SK-N-SH (cell line): ENCODE measurements around the gene NKAP. TPM values are rescaled to one million over a fixed set of nuclear protein-coding genes. Genes with fewer than 3 reads are reported as not detected.

Experiments used
- CTCF ChIA-PET: fragments of 300-600, 350-600 bp; formaldehyde crosslinking; extraction: SDS; loops from one replicate; lab custom pipeline; 2021; lab: Yijun Ruan, JAX
- POLR2A ChIA-PET: fragments of 350-600 bp; sonication (Branson Sonifier 250); formaldehyde crosslinking; extraction: SDS; loops from one replicate; lab custom pipeline; 2020; ENCODE audit warnings: antibody characterized with exemption, inconsistent platforms; lab: Yijun Ruan, JAX
- DNase-seq: peaks from one replicate; pipeline ENCODE4 v3.0.0; 2012
- H2AFZ ChIP-seq: fragments of 200-600 bp; sonication (generic); 2 replicates; pipeline ENCODE4 v1.8.1; 2016; ENCODE audit warnings: antibody characterized with exemption, mild to moderate bottlenecking, low read depth
- H3F3A ChIP-seq: fragments of 200-600 bp; sonication (generic); replicated peaks from 2 replicates; pipeline ENCODE3; 2016; ENCODE audit warnings: antibody characterized with exemption, mild to moderate bottlenecking; ENCODE audit not compliant: insufficient read depth
- H3K27ac ChIP-seq, 2 experiments: fragments of 200-500 bp in 1 of 2; fragments of 200-600 bp in 1 of 2; sonication (Bioruptor generic) in 1 of 2; sonication (generic), shearing (Covaris generic) in 1 of 2; 2 replicates each; pipeline versions ENCODE4 v1.5.1 to v1.6.1; 2014 to 2016; ENCODE audit warnings: low read depth in 2 of 2, inconsistent platforms in 1 of 2, low read length in 1 of 2, mild to moderate bottlenecking in 1 of 2, mixed read lengths in 1 of 2
- H3K27me3 ChIP-seq: fragments of 200-600 bp; sonication (generic), shearing (Covaris generic); 2 replicates; pipeline ENCODE4 v1.6.1; 2016; ENCODE audit warnings: mixed run types; ENCODE audit not compliant: insufficient read depth
- H3K36me3 ChIP-seq, 2 experiments: fragments of 200-500 bp in 1 of 2; fragments of 200-600 bp in 1 of 2; sonication (Bioruptor generic) in 1 of 2; sonication (generic) in 1 of 2; replicated peaks in 1 of 2; 2 replicates each; pipeline versions ENCODE3 to v1.5.1; 2014 to 2016; ENCODE audit warnings: low read length in 1 of 2, mild to moderate bottlenecking in 1 of 2; ENCODE audit not compliant: insufficient read depth in 2 of 2, control insufficient read depth in 1 of 2
- H3K4me1 ChIP-seq, 2 experiments: fragments of 200-500 bp in 1 of 2; fragments of 200-600 bp in 1 of 2; sonication (Bioruptor generic) in 1 of 2; sonication (generic), shearing (Covaris generic) in 1 of 2; 2 replicates each; pipeline versions ENCODE4 v1.5.1 to v1.6.1; 2014 to 2016; ENCODE audit warnings: low read depth in 1 of 2, low read length in 1 of 2, mixed run types in 1 of 2; ENCODE audit not compliant: insufficient read depth in 2 of 2, control insufficient read depth in 1 of 2
- H3K4me2 ChIP-seq: fragments of 200-600 bp; sonication (generic), shearing (Covaris generic); 2 replicates; pipeline ENCODE4 v1.6.1; 2017; ENCODE audit warnings: mixed run types
- H3K4me3 ChIP-seq, 2 experiments: fragments of 200-500 bp in 1 of 2; fragments of 200-600 bp in 1 of 2; sonication (Bioruptor generic) in 1 of 2; sonication (generic), shearing (Covaris generic) in 1 of 2; 2 replicates each; pipeline versions ENCODE4 v1.5.1 to v1.8.1; 2014 to 2016; ENCODE audit warnings: low read depth in 2 of 2, inconsistent platforms in 1 of 2, low read length in 1 of 2, mild to moderate bottlenecking in 1 of 2, mixed read lengths in 1 of 2, moderate library complexity in 1 of 2
- H3K79me2 ChIP-seq: fragments of 200-600 bp; sonication (generic); 2 replicates; pipeline ENCODE4 v1.8.1; 2017; ENCODE audit warnings: mild to moderate bottlenecking; ENCODE audit not compliant: insufficient read depth
- H3K9ac ChIP-seq: fragments of 200-600 bp; sonication (generic); 2 replicates; pipeline ENCODE4 v1.6.1; 2017; ENCODE audit warnings: mixed run types
- H3K9me2 ChIP-seq: fragments of 200-600 bp; sonication (generic); 2 replicates; pipeline ENCODE4 v1.6.1; 2017; ENCODE audit warnings: mixed run types
- H3K9me3 ChIP-seq: fragments of 200-600 bp; sonication (generic); 2 replicates; pipeline ENCODE4 v1.6.1; 2017; ENCODE audit warnings: mixed run types, mild to moderate bottlenecking, moderate library complexity
- H4K20me1 ChIP-seq: fragments of 200-600 bp; sonication (generic); 2 replicates; pipeline ENCODE4 v1.6.1; 2017; ENCODE audit warnings: mild to moderate bottlenecking, mixed run types; ENCODE audit not compliant: insufficient read depth
- ELF1 ChIP-seq: IDR thresholded peaks from 2 replicates; pipeline ENCODE4 v1.4.0; 2012
- EP300 ChIP-seq, 2 experiments: IDR thresholded peaks; 2 replicates each; pipeline versions ENCODE4 v1.4.0 to v1.6.1; 2012; ENCODE audit warnings: borderline replicate concordance in 1 of 2, low read depth in 1 of 2, low read length in 1 of 2
- EZH2phosphoT487 ChIP-seq: fragments of 200-600 bp; sonication (generic); IDR thresholded peaks from 2 replicates; pipeline ENCODE4 v1.6.1; 2017; ENCODE audit warnings: low read depth, mixed run types, mild to moderate bottlenecking, antibody characterized with exemption, moderate library complexity, borderline replicate concordance
- FOSL2 ChIP-seq: IDR thresholded peaks from 2 replicates; pipeline ENCODE4 v1.4.0; 2012; ENCODE audit warnings: low read depth, mild to moderate bottlenecking, moderate library complexity, borderline replicate concordance
- GABPA ChIP-seq: IDR thresholded peaks from 2 replicates; pipeline ENCODE4 v1.4.0; 2012; ENCODE audit warnings: low read depth, mild to moderate bottlenecking
- GATA2 ChIP-seq: sonication (generic); formaldehyde crosslinking; IDR thresholded peaks from 2 replicates; pipeline ENCODE4 v1.5.0; 2020; ENCODE audit warnings: mild to moderate bottlenecking, missing genetic modification reagents
- JUND ChIP-seq: IDR thresholded peaks from 2 replicates; pipeline ENCODE4 v1.4.0; 2012
- NFIC ChIP-seq: IDR thresholded peaks from 2 replicates; pipeline ENCODE4 v1.4.0; 2012; ENCODE audit warnings: borderline replicate concordance
- NRF1 ChIP-seq: IDR thresholded peaks from 2 replicates; pipeline ENCODE4 v1.6.1; 2012; ENCODE audit warnings: low read depth, mild to moderate bottlenecking, low read length
- RAD21 ChIP-seq: IDR thresholded peaks from 2 replicates; pipeline ENCODE4 v1.6.1; 2012; ENCODE audit warnings: mild to moderate bottlenecking, low read length
- RCOR1 ChIP-seq: fragments of 150-350 bp; IDR thresholded peaks from 2 replicates; pipeline ENCODE4 v1.6.1; 2017; ENCODE audit warnings: antibody characterized with exemption, low read length
- RFX5 ChIP-seq: IDR thresholded peaks from 2 replicates; pipeline ENCODE4 v1.6.1; 2012; ENCODE audit warnings: mild to moderate bottlenecking, improper control_type of control experiment, low read length
- RXRA ChIP-seq: IDR thresholded peaks from 2 replicates; pipeline ENCODE4 v1.4.0; 2012; ENCODE audit warnings: low read depth, mild to moderate bottlenecking, borderline replicate concordance
- SMC3 ChIP-seq: IDR thresholded peaks from 2 replicates; pipeline ENCODE4 v1.6.1; 2012; ENCODE audit warnings: low read depth, low read length, improper control_type of control experiment
- TAF1 ChIP-seq: IDR thresholded peaks from 2 replicates; pipeline ENCODE4 v1.6.1; 2012; ENCODE audit warnings: low read depth, mild to moderate bottlenecking, low read length, moderate library complexity, borderline replicate concordance
- TCF12 ChIP-seq: IDR thresholded peaks from 2 replicates; pipeline ENCODE4 v1.4.0; 2012
- TEAD4 ChIP-seq: IDR thresholded peaks from 2 replicates; pipeline ENCODE4 v1.4.0; 2012; ENCODE audit warnings: mild to moderate bottlenecking, borderline replicate concordance; ENCODE audit not compliant: insufficient read depth
- WGBS: methylation state at CpG from one replicate; pipeline ENCODE4 v1.1.6; 2017; ENCODE audit warnings: low lambda C conversion rate; 5-methylcytosine and 5-hydroxymethylcytosine counted together
- polyA plus RNA-seq, 3 experiments: library from polyadenylated mRNA; depleted of rRNA; stranded (reverse); fragments of >200 nt; gene quantifications; 2 replicates each; pipeline ENCODE4 v1.2.3, GENCODE V29; 2012
- TF ChIP-seq, protein P1 (sequence below): IDR thresholded peaks from 2 replicates; pipeline ENCODE4; 2012
- TF ChIP-seq, protein P2 (sequence below): IDR thresholded peaks from 2 replicates; pipeline ENCODE4 v1.4.0; 2012; ENCODE audit warnings: low read depth, borderline replicate concordance

The NKAP gene
- polyA plus RNA-seq, 1 of the 3 experiments (the other 2 are of a cell fraction): 4.2 TPM

DNA sequence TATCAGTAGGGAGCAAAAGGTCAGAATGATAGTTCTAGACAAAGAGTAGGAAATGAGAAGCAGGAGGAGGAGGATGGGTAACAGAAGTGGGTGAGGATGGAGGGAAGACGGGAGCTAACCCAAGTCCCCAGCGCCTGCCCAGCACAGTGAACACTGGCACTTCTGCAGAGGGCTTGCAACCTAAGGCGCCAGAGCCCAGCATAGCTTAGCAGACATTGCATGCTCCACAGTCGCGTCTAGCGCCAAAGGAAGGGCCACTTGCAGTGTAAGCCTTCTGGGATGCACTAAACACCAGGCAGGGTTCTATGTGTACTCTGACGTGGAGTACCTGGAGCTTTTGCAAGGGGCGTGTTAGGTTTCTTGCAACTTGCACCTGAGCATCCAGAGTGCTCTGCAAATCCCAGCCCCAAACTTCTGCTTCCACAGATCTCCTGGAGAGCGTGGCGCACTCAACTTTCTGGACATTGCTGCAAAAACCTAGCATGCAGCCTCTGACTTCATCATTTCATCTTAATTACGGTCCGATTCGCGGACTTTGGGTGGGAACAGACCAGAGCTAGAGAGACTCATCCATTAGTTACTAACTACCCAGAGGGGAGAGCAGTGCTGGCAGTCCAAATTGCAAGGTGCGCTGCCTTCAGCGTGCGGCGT is 46.5 kb upstream of the NKAP start:
- H3K4me2 ChIP-seq: no peak overlapping the region
- H3K27ac ChIP-seq: no peak overlapping the region
- H3K9me3 ChIP-seq: no peaks in the 10 kb centered on the region
- H3F3A ChIP-seq: no peaks in the 10 kb centered on the region
- H4K20me1 ChIP-seq: no peaks in the 10 kb centered on the region
- no peak overlapping the region for H3K9ac ChIP-seq
- ChIA-PET CTCF (interaction anchor here (0.6 to 4.4 kb wide), 2 partner anchors 9 to 15 kb away, joined by 3 to 29 read pairs; no protein-coding TSS in a partner anchor), POLR2A (no interaction called here)
- H3K4me1 ChIP-seq: no peaks in the 10 kb centered on the region; a peak in 1 of 4 replicates
- no peaks in the 10 kb centered on the region for H3K79me2 ChIP-seq
- DNase-seq: no peak
- H2AFZ ChIP-seq: no peak overlapping the region
- H3K36me3 ChIP-seq: no peaks in the 10 kb centered on the region
- no peak overlapping the region for H3K4me3 ChIP-seq
- WGBS: 7% methylated on average over 11 of the region's 18 CpGs
- peaks cover 76% of the 10 kb centered on the region for H3K27me3 ChIP-seq
- H3K9me2 ChIP-seq: no peaks in the 10 kb centered on the region
- TF ChIP-seq EZH2phosphoT487: no peak
- no peak for TF ChIP-seq RXRA
- TF ChIP-seq TCF12: no peak
- no peak for TF ChIP-seq RAD21
- TF ChIP-seq FOSL2: no peak

DNA sequence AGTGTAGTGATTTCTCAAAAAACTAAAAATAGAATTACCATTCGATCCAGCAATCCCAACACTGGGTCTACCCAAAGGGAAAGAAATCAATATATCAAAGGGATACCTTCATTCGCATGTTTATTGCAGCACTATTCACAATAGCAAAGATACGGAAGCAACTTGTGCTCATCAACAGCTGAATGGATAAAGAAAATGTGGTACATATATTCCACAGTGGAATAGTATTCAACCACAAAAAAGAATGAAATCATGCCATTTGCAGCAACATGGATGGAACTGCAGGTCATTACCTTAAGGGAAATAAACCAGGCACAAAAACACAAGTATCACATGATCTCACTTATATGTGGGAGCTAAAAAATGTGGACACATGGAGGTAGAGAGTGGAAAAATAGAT is 42.7 kb upstream of the NKAP start:
- Histone ChIP-seq H3K9me3 (no peaks in the 10 kb centered on the region), H3K4me3 (no peak overlapping the region), H3K79me2 (no peaks in the 10 kb centered on the region), H3K9ac (no peak overlapping the region), H3K4me1 (no peaks in the 10 kb centered on the region; a peak in 1 of 4 replicates), H3K4me2 (no peak overlapping the region), H3K27ac (no peak overlapping the region), H3K9me2 (no peaks in the 10 kb centered on the region), H3F3A (no peaks in the 10 kb centered on the region), H3K36me3 (no peaks in the 10 kb centered on the region), H3K27me3 (peaks cover 48% of the 10 kb centered on the region), H2AFZ (no peak overlapping the region), H4K20me1 (no peaks in the 10 kb centered on the region)
- TF ChIP-seq RXRA (no peak), RAD21 (no peak), TAF1 (no peak), RCOR1 (no peak), TEAD4 (no peak), GATA2 (CRISPR knock-in tag) (no peak), GABPA (no peak), JUND (no peak), NFIC (no peak), EP300 (IDR thresholded peaks at IDR 0.05; ENCODE audit: borderline replicate concordance in 1 of 2, low read depth in 1 of 2, low read length in 1 of 2) (no peak), RFX5 (no peak), NRF1 (no peak), SMC3 (no peak), ELF1 (no peak)
- TF ChIP-seq, protein P1, sequence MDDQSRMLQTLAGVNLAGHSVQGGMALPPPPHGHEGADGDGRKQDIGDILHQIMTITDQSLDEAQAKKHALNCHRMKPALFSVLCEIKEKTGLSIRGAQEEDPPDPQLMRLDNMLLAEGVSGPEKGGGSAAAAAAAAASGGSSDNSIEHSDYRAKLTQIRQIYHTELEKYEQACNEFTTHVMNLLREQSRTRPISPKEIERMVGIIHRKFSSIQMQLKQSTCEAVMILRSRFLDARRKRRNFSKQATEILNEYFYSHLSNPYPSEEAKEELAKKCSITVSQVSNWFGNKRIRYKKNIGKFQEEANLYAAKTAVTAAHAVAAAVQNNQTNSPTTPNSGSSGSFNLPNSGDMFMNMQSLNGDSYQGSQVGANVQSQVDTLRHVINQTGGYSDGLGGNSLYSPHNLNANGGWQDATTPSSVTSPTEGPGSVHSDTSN: no peak
- TF ChIP-seq, protein P2, sequence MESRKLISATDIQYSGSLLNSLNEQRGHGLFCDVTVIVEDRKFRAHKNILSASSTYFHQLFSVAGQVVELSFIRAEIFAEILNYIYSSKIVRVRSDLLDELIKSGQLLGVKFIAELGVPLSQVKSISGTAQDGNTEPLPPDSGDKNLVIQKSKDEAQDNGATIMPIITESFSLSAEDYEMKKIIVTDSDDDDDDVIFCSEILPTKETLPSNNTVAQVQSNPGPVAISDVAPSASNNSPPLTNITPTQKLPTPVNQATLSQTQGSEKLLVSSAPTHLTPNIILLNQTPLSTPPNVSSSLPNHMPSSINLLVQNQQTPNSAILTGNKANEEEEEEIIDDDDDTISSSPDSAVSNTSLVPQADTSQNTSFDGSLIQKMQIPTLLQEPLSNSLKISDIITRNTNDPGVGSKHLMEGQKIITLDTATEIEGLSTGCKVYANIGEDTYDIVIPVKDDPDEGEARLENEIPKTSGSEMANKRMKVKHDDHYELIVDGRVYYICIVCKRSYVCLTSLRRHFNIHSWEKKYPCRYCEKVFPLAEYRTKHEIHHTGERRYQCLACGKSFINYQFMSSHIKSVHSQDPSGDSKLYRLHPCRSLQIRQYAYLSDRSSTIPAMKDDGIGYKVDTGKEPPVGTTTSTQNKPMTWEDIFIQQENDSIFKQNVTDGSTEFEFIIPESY: no peak
- no peak for DNase-seq
- WGBS: 28% methylated on average over 3 of the region's 3 CpGs
- POLR2A ChIA-PET: interaction anchor here (0.5 kb wide), 1 partner anchor 87 kb away, joined by 4 read pairs; no protein-coding TSS in a partner anchor
- CTCF ChIA-PET: interaction anchor here (2.4 kb wide), 1 partner anchor 228 kb away, joined by 7 read pairs; no protein-coding TSS in a partner anchor
